Body of pancreas (tissue), 4 donors: ENCODE measurements around the gene KIAA1217.

Experiments used
- POLR2A ChIP-seq, 3 donors: fragments of 450-650 bp; IDR thresholded peaks; one replicate each; pipeline ENCODE4 v1.6.1; 2016; ENCODE audit warnings: antibody characterized with exemption in 3 of 3, mild to moderate bottlenecking in 2 of 3
- TF ChIP-seq, protein P1 (sequence below), 7 experiments: fragments of 450-650 bp in 4 of 7; fragments of 200-600 bp in 3 of 7; sonication (generic) in 3 of 7; IDR thresholded peaks; one replicate each; pipeline ENCODE4 v1.5.1; 2016 to 2019; ENCODE audit warnings: antibody characterized with exemption in 7 of 7

DNA sequence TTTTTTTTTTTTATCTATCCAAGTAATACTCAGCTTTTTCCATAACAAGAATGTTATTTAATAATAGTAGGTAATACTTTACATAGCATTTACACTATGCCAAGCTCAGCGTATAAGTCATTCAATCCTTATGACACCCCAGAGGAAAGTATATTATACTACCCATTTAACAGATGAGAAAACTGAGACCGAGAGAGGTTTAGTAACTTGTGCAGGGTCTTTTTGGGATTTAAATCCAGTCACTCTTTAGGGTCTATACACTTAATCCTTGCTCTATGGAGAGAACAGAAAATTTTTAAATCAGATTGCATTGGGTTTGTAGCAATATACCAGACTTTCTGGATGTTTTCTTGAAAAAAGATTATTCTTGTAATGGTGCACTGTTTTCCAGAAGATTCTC is 322.5 kb downstream of the KIAA1217 start:
- TF ChIP-seq, protein P1, sequence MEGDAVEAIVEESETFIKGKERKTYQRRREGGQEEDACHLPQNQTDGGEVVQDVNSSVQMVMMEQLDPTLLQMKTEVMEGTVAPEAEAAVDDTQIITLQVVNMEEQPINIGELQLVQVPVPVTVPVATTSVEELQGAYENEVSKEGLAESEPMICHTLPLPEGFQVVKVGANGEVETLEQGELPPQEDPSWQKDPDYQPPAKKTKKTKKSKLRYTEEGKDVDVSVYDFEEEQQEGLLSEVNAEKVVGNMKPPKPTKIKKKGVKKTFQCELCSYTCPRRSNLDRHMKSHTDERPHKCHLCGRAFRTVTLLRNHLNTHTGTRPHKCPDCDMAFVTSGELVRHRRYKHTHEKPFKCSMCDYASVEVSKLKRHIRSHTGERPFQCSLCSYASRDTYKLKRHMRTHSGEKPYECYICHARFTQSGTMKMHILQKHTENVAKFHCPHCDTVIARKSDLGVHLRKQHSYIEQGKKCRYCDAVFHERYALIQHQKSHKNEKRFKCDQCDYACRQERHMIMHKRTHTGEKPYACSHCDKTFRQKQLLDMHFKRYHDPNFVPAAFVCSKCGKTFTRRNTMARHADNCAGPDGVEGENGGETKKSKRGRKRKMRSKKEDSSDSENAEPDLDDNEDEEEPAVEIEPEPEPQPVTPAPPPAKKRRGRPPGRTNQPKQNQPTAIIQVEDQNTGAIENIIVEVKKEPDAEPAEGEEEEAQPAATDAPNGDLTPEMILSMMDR (IDR thresholded peaks at IDR 0.05): no peak
- no peak for TF ChIP-seq POLR2A (IDR thresholded peaks at IDR 0.05)
